ENCODE results near the gene SAMD4B.
A peak's percentile ranks its signal among the peaks of the same experiment; 100 is the strongest.

The SAMD4B gene

DNA sequence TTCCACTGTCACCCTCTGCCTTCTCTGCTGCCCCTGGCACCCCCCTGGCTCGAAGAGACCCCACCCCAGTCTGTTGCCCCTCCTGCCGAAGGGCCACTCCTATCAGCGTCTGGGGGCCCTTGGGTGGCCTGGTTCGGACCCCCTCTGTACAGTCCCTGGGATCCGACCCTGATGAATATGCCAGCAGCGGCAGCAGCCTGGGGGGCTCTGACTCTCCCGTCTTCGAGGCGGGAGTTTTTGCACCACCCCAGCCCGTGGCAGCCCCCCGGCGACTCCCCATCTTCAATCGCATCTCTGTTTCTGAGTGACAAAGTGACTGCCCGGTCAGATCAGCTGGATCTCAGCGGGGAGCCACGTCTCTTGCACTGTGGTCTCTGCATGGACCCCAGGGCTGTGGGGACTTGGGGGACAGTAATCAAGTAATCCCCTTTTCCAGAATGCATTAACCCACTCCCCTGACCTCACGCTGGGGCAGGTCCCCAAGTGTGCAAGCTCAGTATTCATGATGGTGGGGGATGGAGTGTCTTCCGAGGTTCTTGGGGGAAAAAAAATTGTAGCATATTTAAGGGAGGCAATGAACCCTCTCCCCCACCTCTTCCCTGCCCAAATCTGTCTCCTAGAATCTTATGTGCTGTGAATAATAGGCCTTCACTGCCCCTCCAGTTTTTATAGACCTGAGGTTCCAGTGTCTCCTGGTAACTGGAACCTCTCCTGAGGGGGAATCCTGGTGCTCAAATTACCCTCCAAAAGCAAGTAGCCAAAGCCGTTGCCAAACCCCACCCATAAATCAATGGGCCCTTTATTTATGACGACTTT is 66.4 kb downstream of the SAMD4B start:
- TF ChIP-seq, protein P1, sequence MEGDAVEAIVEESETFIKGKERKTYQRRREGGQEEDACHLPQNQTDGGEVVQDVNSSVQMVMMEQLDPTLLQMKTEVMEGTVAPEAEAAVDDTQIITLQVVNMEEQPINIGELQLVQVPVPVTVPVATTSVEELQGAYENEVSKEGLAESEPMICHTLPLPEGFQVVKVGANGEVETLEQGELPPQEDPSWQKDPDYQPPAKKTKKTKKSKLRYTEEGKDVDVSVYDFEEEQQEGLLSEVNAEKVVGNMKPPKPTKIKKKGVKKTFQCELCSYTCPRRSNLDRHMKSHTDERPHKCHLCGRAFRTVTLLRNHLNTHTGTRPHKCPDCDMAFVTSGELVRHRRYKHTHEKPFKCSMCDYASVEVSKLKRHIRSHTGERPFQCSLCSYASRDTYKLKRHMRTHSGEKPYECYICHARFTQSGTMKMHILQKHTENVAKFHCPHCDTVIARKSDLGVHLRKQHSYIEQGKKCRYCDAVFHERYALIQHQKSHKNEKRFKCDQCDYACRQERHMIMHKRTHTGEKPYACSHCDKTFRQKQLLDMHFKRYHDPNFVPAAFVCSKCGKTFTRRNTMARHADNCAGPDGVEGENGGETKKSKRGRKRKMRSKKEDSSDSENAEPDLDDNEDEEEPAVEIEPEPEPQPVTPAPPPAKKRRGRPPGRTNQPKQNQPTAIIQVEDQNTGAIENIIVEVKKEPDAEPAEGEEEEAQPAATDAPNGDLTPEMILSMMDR (IDR thresholded peaks at IDR 0.05; ENCODE audit: extremely low read depth, insufficient read depth, missing control alignments): no peak
- in situ Hi-C loops (cut with MboI; ENCODE audit: low pct_unique_long_range_greater_than_20kb, low sequenced_read_pairs, unreplicated experiment): no loop called here
- DNase-seq (ENCODE audit: low spot score): no peak

DNA sequence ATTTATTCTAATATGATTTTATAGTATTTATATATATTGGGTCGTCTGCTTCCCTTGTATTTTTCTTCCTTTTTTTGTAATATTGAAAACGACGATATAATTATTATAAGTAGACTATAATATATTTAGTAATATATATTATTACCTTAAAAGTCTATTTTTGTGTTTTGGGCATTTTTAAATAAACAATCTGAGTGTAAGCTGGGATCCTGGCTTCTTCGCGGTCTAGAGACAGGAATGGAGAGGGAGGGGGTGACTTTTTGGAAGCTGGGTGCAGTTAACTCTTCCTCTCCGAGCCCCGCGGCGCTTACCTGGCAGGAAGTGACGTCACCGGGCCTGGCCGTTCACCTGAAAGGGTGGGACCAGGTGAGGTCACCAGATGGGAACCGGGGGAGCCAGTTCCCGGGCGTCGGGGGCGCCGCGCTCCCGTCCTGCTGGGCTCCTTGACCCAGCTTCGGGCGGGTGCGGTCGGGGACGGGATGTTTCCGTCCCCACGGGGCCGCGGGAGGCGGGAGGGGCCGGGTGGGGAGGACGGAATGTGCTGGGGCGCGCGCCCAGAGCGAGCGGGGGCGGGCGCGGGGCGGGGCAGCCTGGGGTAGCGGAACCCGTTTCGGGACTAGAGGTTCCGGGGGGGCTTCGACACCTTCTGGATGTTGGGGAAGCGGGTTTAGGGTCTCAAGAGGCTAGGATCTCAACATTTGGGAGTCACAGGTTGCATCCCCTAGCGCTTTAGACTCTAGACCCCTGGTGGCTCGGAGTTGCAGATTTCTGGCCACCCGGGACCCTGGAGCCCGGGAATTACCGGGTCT is 67.2 kb downstream of the SAMD4B start:
- in situ Hi-C loops (cut with MboI; ENCODE audit: low pct_unique_long_range_greater_than_20kb, low sequenced_read_pairs, unreplicated experiment): no loop called here
- TF ChIP-seq, protein P1 (IDR thresholded peaks at IDR 0.05; ENCODE audit: extremely low read depth, insufficient read depth, missing control alignments): no peak
- DNase-seq (ENCODE audit: low spot score): peak; percentile 72

DNA sequence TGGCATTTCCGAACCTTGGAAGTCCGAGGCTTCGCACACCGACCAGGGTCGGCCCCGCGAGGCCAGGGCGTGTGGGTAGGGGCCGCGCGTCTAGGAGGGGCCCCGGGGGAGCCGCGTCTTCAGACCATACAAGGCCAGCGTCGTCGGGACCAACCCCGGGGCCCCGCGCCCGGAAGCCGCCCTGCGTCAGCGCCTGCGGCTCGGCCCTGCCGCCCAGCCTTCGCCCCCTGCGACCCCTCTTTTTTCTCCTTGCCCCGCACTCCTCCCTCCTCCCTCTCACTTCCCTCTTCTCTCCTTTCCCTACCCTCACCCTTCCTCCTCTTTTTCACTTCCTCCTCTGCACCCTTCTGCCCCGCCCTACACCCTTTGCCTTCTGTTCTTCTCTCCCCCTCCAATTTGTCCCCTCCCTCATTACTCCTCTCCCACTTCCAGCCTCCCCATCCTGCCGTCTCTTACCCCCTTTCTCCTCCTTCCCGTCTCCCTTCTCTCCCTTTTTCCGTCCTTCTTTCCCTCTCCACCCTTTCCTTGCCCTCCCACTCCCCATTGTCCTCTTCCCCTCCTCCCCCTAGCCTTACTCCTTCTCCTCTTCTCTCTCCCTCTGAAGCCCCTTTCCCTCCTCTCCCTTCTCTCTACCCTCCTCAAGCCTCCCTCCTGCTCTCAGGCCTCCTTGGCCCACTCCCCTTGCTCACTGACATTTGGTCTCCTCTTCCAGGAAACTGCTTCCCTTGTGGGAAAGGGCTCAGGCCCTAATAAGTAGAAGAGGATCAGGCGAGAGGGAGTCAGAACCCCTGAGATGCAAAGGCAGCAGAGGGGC is 68.0 kb downstream of the SAMD4B start:
- peak; percentile 84 for DNase-seq (ENCODE audit: low spot score)
- TF ChIP-seq, protein P1 (IDR thresholded peaks at IDR 0.05; ENCODE audit: extremely low read depth, insufficient read depth, missing control alignments): no peak
- in situ Hi-C loops (cut with MboI; ENCODE audit: low pct_unique_long_range_greater_than_20kb, low sequenced_read_pairs, unreplicated experiment): no loop called here

DNA sequence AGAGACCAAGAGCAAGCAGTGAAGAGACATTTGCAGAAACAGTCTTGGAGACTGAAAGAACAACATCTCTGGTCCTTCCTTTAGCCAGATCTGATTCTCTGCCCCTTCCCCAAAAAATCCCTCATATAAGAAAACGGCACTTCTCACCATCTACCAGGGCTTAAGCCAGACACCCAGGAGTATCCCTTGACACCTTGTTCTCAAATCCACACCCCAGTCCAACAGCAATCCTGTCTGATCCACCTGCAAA is 68.5 kb downstream of the SAMD4B start:
- TF ChIP-seq, protein P1 (IDR thresholded peaks at IDR 0.05; ENCODE audit: extremely low read depth, insufficient read depth, missing control alignments): no peak
- no peak for DNase-seq (ENCODE audit: low spot score)
- in situ Hi-C loops (cut with MboI; ENCODE audit: low pct_unique_long_range_greater_than_20kb, low sequenced_read_pairs, unreplicated experiment): no loop called here

DNA sequence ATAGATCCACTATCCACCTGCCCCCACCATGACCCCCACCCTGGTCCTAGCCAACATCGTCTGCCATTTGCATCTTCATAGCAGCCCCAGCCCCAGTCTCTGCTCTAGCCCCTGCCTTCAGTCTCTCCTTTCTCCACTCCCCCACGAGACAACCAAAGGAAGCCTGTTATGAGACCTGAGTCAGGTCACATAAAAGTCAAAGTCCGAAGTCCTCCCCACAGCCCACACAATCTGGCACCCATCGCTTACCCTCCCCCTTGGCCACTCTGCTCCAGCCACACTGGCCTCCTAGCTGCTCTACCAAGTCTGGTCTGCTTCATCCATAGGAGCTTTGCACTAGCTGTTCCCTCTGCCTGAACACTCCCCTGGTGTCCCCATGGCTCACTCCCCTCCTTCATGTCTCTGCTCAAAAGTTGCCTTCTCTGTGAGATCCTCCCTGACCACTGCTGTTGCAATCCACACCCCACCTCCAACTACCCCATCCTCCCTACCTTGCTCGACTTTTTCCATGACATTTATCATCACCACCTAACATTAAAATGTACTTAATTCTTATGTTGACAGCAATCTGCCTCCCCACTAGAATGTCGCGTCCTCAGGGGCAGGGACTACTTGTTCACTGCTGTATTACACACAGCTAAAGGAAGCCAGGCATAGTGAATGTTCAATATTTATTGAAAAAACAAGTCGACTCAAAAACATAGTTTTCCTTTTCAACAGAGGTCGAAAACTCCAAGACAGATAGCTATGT is 69.0 kb downstream of the SAMD4B start:
- DNase-seq (ENCODE audit: low spot score): no peak
- in situ Hi-C loops (cut with MboI; ENCODE audit: low pct_unique_long_range_greater_than_20kb, low sequenced_read_pairs, unreplicated experiment): no loop called here
- TF ChIP-seq, protein P1 (IDR thresholded peaks at IDR 0.05; ENCODE audit: extremely low read depth, insufficient read depth, missing control alignments): no peak

DNA sequence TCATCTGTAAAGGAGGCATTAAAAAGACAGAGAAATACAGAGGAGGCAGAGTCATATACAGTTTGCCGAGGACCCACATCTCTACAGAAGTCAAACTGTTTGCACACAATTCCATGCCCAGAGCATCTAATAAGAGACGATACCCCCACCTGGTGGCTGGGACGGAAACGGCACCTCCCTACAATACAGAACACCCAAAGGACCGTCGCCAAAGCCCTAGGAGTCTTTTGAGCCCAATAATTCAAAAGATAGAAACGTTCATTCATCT is 69.5 kb downstream of the SAMD4B start:
- TF ChIP-seq, protein P1 (IDR thresholded peaks at IDR 0.05; ENCODE audit: extremely low read depth, insufficient read depth, missing control alignments): peak; percentile 81
- in situ Hi-C loops (cut with MboI; ENCODE audit: low pct_unique_long_range_greater_than_20kb, low sequenced_read_pairs, unreplicated experiment): no loop called here
- DNase-seq (ENCODE audit: low spot score): peak; percentile 83

Measured in GM13977 (cell line).